GM18873 (cell line): ENCODE data around the gene HSD17B11.
"Not testable (repeated sequence)": the region's sequence is repeated elsewhere in the genome, so short reads cannot be mapped to it uniquely, and the experiment has no call there.

ENCODE experiments used
- ATAC-seq: cut with Tn5 transposase; IDR thresholded peaks from one replicate; pipeline ENCODE4 v1.9.1; 2021; ENCODE audit warnings: mild to moderate bottlenecking, moderate library complexity, moderate number of reproducible peaks; ENCODE audit not compliant: unreplicated experiment, low FRiP score

The HSD17B11 gene

GRCh38 chr4:87406462-87406861 is 15.5 kb upstream of the HSD17B11 start:
- ATAC-seq, result no peak

GRCh38 chr4:87405211-87405820 is 14.3 kb upstream of the HSD17B11 start:
- no peak for ATAC-seq

- ATAC-seq, result not testable (repeated sequence)
These were observed 12.7 kb upstream of the HSD17B11 start for GRCh38 chr4:87403732-87404131.

GRCh38 chr4:87399954-87400353 is 9.0 kb upstream of the HSD17B11 start:
- ATAC-seq, result no peak

GRCh38 chr4:87399148-87399547 is 8.2 kb upstream of the HSD17B11 start:
- no peak for ATAC-seq

- ATAC-seq, result not testable (repeated sequence)
These were observed 4.9 kb upstream of the HSD17B11 start for GRCh38 chr4:87395851-87396250.

- ATAC-seq, result not testable (repeated sequence)
These were observed 4.1 kb upstream of the HSD17B11 start for GRCh38 chr4:87395073-87395472.

- ATAC-seq, result no peak
These were observed 1.2 kb upstream of the HSD17B11 start for GRCh38 chr4:87392183-87392582.

GRCh38 chr4:87391576-87392054 is 627 bp upstream of the HSD17B11 start:
- ATAC-seq, result no peak

- ATAC-seq, result no peak
These were observed 467 bp downstream of the HSD17B11 start for GRCh38 chr4:87390551-87390890.

GRCh38 chr4:87390055-87390454 is 933 bp downstream of the HSD17B11 start:
- not testable (repeated sequence) for ATAC-seq

- no peak for ATAC-seq
These were observed 2.1 kb downstream of the HSD17B11 start for GRCh38 chr4:87388901-87389300.

- ATAC-seq, result no peak
These were observed 3.8 kb downstream of the HSD17B11 start for GRCh38 chr4:87387237-87387636.

GRCh38 chr4:87384466-87385132 is 6.4 kb downstream of the HSD17B11 start:
- ATAC-seq, result not testable (repeated sequence)

GRCh38 chr4:87382931-87383330 is 8.1 kb downstream of the HSD17B11 start:
- no peak for ATAC-seq

- ATAC-seq, result no peak
These were observed 8.9 kb downstream of the HSD17B11 start for GRCh38 chr4:87382116-87382515.

- ATAC-seq, result no peak
These were observed 13.2 kb downstream of the HSD17B11 start for GRCh38 chr4:87377816-87378215.

GRCh38 chr4:87375719-87376291 is 15.2 kb downstream of the HSD17B11 start:
- no peak for ATAC-seq

- no peak for ATAC-seq
These were observed 20.9 kb downstream of the HSD17B11 start for GRCh38 chr4:87370068-87370467.

GRCh38 chr4:87366521-87367162 is 24.3 kb downstream of the HSD17B11 start:
- ATAC-seq, result no peak

GRCh38 chr4:87365348-87365747 is 25.6 kb downstream of the HSD17B11 start:
- no peak for ATAC-seq
